Measurements from ENCODE around the gene CD3E. TPM values are rescaled to one million over a fixed set of nuclear protein-coding genes. Genes with fewer than 3 reads are reported as not detected.

CD3E gene
- total and polyA plus RNA-seq, 9 of the 15 experiments (the other 6 are each of a cell fraction or from before 2014, with no cell fraction given) = 0.07 to 0.62 (median 0.19) TPM; not detected in 5

DNA sequence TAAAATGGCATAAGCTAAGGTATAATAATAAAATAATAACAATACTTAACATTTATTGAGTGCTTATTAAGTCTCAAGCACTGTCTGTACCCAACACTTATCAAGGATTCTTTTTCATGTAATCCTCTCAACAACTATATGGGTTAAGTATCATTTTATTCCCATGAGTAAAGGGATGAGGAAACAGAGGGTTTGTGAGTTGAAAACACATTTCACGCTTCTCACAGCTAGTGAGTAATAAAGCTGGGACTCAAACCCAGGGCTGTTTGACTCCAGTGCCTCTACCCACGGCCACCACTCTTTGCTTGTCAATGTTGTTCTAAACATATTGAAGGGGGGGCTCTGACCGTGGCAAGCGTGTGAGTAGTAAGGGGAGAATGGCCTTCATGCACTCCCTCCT, 8.7 kb downstream of the CD3E start:
- CTCF ChIA-PET (ENCODE audit: low intra/inter-chr PET ratio) = no interaction called here
- intact Hi-C loops (cut with micrococcal nuclease) = loop anchor here (5.0 kb wide), 1 partner anchor 34 kb away; no protein-coding TSS in a partner anchor
- POLR2A ChIA-PET = interaction anchor here (0.6 to 1.3 kb wide), 2 partner anchors 10 to 367 kb away, joined by 3 read pairs; no protein-coding TSS in a partner anchor

GRCh38 chr11:118314988-118315411, 10.5 kb downstream of the CD3E start:
- Histone ChIP-seq H3K9ac (ENCODE audit: insufficient read depth in 1 of 2, low read depth in 2 of 2, low read length in 2 of 2) (no peak overlapping the region), H4K20me1 (replicated peaks; ENCODE audit: control insufficient read depth, insufficient read depth, low read length) (no peaks in the 10 kb centered on the region), H2AFZ (ENCODE audit: low read depth, low read length) (peak overlapping the region; percentile 48), H3K9me1 (ENCODE audit: control insufficient read depth, insufficient read depth, low read length) (peaks cover 3% of the 10 kb centered on the region), H3K9me3 (replicated peaks; ENCODE audit: control insufficient read depth, insufficient read depth, low read depth, low read length) (no peaks in the 10 kb centered on the region), H3K79me2 (ENCODE audit: control insufficient read depth, insufficient read depth, low read length) (no peaks in the 10 kb centered on the region), H3K27ac (ENCODE audit: extremely low read depth, low read depth, low read length) (no peak overlapping the region), H3K4me1 (replicated peaks in 1 of 2; ENCODE audit: control insufficient read depth in 2 of 2, insufficient read depth in 2 of 2, low read length in 2 of 2) (peaks cover 25 to 55% of the 10 kb centered on the region in 2 experiments), H3K27me3 (ENCODE audit: control insufficient read depth in 2 of 2, insufficient read depth in 2 of 2, low read length in 2 of 2) (peaks cover 0 to 7% of the 10 kb centered on the region in 2 experiments; a peak in 1 of 5 replicates), H3K4me3 (no peak overlapping the region), H3K36me3 (ENCODE audit: control insufficient read depth, insufficient read depth, low read length) (no peaks in the 10 kb centered on the region), H3K4me2 (ENCODE audit: insufficient read depth, low read length) (no peak overlapping the region)
- DNase-seq (ENCODE audit: extremely low read depth in 1 of 4, low spot score in 3 of 4) (no peak), FAIRE-seq (no peak), ATAC-seq (no peak)
- CTCF ChIA-PET (ENCODE audit: low intra/inter-chr PET ratio) = no interaction called here
- no TSS peak for BruUV-seq (replicated peaks)
- POLR2A ChIA-PET = interaction anchor here (1.6 kb wide), 1 partner anchor 12 kb away, joined by 5 read pairs; no protein-coding TSS in a partner anchor
- in situ Hi-C loops (cut with MboI) (no loop called here), intact Hi-C loops (cut with micrococcal nuclease) (loop anchor here (5.0 kb wide), 1 partner anchor 32 kb away; no protein-coding TSS in a partner anchor)
- WGBS (ENCODE audit: insufficient coverage, low coverage, missing lambda C conversion rate) = 62% methylated on average over 7 of the region's 7 CpGs
- TF ChIP-seq SMC3 (conservative IDR thresholded peaks at IDR 0.05; ENCODE audit: insufficient read depth, low read depth, low read length) (no peak), GTF2A2 (tag; IDR thresholded peaks at IDR 0.05) (no peak), ZNF354B (CRISPR knock-in tag; IDR thresholded peaks at IDR 0.05) (no peak), ZNF586 (CRISPR knock-in tag; conservative IDR thresholded peaks at IDR 0.05) (no peak), FOXK1 (CRISPR knock-in tag; IDR thresholded peaks at IDR 0.05; ENCODE audit: borderline replicate concordance) (no peak)
- TF ChIP-seq, protein P1, sequence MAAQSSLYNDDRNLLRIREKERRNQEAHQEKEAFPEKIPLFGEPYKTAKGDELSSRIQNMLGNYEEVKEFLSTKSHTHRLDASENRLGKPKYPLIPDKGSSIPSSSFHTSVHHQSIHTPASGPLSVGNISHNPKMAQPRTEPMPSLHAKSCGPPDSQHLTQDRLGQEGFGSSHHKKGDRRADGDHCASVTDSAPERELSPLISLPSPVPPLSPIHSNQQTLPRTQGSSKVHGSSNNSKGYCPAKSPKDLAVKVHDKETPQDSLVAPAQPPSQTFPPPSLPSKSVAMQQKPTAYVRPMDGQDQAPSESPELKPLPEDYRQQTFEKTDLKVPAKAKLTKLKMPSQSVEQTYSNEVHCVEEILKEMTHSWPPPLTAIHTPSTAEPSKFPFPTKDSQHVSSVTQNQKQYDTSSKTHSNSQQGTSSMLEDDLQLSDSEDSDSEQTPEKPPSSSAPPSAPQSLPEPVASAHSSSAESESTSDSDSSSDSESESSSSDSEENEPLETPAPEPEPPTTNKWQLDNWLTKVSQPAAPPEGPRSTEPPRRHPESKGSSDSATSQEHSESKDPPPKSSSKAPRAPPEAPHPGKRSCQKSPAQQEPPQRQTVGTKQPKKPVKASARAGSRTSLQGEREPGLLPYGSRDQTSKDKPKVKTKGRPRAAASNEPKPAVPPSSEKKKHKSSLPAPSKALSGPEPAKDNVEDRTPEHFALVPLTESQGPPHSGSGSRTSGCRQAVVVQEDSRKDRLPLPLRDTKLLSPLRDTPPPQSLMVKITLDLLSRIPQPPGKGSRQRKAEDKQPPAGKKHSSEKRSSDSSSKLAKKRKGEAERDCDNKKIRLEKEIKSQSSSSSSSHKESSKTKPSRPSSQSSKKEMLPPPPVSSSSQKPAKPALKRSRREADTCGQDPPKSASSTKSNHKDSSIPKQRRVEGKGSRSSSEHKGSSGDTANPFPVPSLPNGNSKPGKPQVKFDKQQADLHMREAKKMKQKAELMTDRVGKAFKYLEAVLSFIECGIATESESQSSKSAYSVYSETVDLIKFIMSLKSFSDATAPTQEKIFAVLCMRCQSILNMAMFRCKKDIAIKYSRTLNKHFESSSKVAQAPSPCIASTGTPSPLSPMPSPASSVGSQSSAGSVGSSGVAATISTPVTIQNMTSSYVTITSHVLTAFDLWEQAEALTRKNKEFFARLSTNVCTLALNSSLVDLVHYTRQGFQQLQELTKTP (IDR thresholded peaks at IDR 0.05; ENCODE audit: low read depth in 1 of 2, partially characterized antibody in 2 of 2) = no peak

More for the DNA sequence above, 8.7 kb downstream of the CD3E start:
- ATAC-seq (no peak), FAIRE-seq (peak; percentile 35), DNase-seq (ENCODE audit: extremely low read depth in 1 of 4, low spot score in 3 of 4) (no peak)
- H2AFZ ChIP-seq (ENCODE audit: low read depth, low read length) = no peak overlapping the region
- H3K9me3 ChIP-seq (replicated peaks; ENCODE audit: control insufficient read depth, insufficient read depth, low read depth, low read length) = no peaks in the 10 kb centered on the region
- H3K4me1 ChIP-seq (replicated peaks in 1 of 2; ENCODE audit: control insufficient read depth in 2 of 2, insufficient read depth in 2 of 2, low read length in 2 of 2) = peaks cover 18 to 40% of the 10 kb centered on the region in 2 experiments
- no TSS peak for BruUV-seq (replicated peaks)
- H4K20me1 ChIP-seq (replicated peaks; ENCODE audit: control insufficient read depth, insufficient read depth, low read length) = no peaks in the 10 kb centered on the region
- no peak for TF ChIP-seq MAFK (IDR thresholded peaks at IDR 0.05; ENCODE audit: low read length)
- no peak for TF ChIP-seq TBL1XR1 (IDR thresholded peaks at IDR 0.05; ENCODE audit: low read length in 2 of 2)
- no peak for TF ChIP-seq NCOR1 (IDR thresholded peaks at IDR 0.05)
- TF ChIP-seq RAD51 (IDR thresholded peaks at IDR 0.05; ENCODE audit: borderline replicate concordance, low read depth) = no peak
- TF ChIP-seq SRSF3 (IDR thresholded peaks at IDR 0.05; ENCODE audit: insufficient read depth, low read length) = no peak
- no peak for TF ChIP-seq GTF2F1 (IDR thresholded peaks at IDR 0.05; ENCODE audit: low read depth, low read length)
- no peak for TF ChIP-seq HMGN3 (IDR thresholded peaks at IDR 0.05; ENCODE audit: borderline replicate concordance, extremely low read depth, insufficient read length, low read depth, low read length)
- no peak for TF ChIP-seq PCBP1 (IDR thresholded peaks at IDR 0.05; ENCODE audit: low read depth, low read length, poor library complexity, severe bottlenecking)
- H3K27me3 ChIP-seq (ENCODE audit: control insufficient read depth in 2 of 2, insufficient read depth in 2 of 2, low read length in 2 of 2) = peaks cover 0 to 7% of the 10 kb centered on the region in 2 experiments; a peak in 1 of 5 replicates
- no peak overlapping the region for H3K27ac ChIP-seq (ENCODE audit: extremely low read depth, low read depth, low read length)
- no peaks in the 10 kb centered on the region for H3K79me2 ChIP-seq (ENCODE audit: control insufficient read depth, insufficient read depth, low read length)
- in situ Hi-C loops (cut with MboI) = no loop called here
- WGBS (ENCODE audit: insufficient coverage, low coverage, missing lambda C conversion rate) = 30% methylated on average over 4 of the region's 4 CpGs
- H3K4me2 ChIP-seq (ENCODE audit: insufficient read depth, low read length) = no peak overlapping the region
- H3K36me3 ChIP-seq (ENCODE audit: control insufficient read depth, insufficient read depth, low read length) = no peaks in the 10 kb centered on the region
- H3K9me1 ChIP-seq (ENCODE audit: control insufficient read depth, insufficient read depth, low read length) = peaks cover 3% of the 10 kb centered on the region
- H3K4me3 ChIP-seq = no peak overlapping the region
- no peak overlapping the region for H3K9ac ChIP-seq (ENCODE audit: insufficient read depth in 1 of 2, low read depth in 2 of 2, low read length in 2 of 2)

Measured in K562 (cell line).